C4-2B (cell line): ENCODE results near the gene FTCDNL1.

Source experiments
- ZFX ChIP-seq: fragments of 450-650 bp; IDR thresholded peaks from 2 replicates; pipeline ENCODE4 v1.6.1; 2017
- TF ChIP-seq, protein P1 (sequence below): fragments of 450-650 bp; conservative IDR thresholded peaks from 2 replicates; pipeline ENCODE4 v1.5.1; 2017; ENCODE audit warnings: mild to moderate bottlenecking

DNA sequence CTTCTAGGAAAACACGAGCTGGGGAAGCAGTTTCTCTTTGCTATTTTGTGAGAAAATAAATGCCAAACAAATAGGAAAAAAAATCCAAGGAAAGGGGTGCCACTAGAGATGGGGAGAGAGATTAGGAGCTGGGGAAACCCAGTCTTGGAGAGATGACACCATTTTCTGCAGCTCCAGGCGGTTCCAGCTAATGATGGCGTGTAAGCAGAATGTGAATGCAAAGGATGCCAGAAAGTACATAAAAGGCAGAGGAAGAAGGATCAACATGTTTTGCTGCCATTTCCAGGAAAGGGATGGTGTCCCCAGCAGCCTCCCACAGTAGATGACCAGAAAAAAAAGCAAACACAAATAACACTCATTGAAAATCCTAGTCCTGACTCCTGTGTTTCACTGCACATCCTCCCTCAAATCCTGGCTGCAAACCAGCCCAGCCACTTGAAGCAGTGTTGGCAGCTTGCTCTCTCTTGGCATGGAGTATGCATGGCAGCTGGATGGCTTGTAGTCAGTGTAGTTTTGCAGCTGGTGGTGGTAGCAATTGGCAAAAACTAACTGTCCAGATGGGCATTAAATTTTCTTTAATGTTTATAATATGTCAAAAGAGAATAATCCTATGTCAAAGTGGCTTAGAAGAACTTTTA, 93.6 kb downstream of the FTCDNL1 start:
- TF ChIP-seq, protein P1, sequence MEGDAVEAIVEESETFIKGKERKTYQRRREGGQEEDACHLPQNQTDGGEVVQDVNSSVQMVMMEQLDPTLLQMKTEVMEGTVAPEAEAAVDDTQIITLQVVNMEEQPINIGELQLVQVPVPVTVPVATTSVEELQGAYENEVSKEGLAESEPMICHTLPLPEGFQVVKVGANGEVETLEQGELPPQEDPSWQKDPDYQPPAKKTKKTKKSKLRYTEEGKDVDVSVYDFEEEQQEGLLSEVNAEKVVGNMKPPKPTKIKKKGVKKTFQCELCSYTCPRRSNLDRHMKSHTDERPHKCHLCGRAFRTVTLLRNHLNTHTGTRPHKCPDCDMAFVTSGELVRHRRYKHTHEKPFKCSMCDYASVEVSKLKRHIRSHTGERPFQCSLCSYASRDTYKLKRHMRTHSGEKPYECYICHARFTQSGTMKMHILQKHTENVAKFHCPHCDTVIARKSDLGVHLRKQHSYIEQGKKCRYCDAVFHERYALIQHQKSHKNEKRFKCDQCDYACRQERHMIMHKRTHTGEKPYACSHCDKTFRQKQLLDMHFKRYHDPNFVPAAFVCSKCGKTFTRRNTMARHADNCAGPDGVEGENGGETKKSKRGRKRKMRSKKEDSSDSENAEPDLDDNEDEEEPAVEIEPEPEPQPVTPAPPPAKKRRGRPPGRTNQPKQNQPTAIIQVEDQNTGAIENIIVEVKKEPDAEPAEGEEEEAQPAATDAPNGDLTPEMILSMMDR, result no peak
- no peak for TF ChIP-seq ZFX
